GOT3 (cell line): ENCODE results near the gene NUP88.
A peak's percentile ranks its signal among the peaks of the same experiment; 100 is the strongest.
"Not testable (repeated sequence)": the region's sequence is repeated elsewhere in the genome, so short reads cannot be mapped to it uniquely, and the experiment has no call there.

Experiments used
- DNase-seq: peaks from one replicate; lab custom pipeline; 2025; ENCODE audit warnings: mixed read lengths; lab: John Stamatoyannopoulos, UW

NUP88 gene

GRCh38 chr17:5419356-5419958 is at the start of gene NUP88:
TSS of gene NUP88 (minus strand) at chr17:5419662. CDS start at chr17:5419650, 12 bp downstream.
- peak; percentile 68 for DNase-seq

DNA sequence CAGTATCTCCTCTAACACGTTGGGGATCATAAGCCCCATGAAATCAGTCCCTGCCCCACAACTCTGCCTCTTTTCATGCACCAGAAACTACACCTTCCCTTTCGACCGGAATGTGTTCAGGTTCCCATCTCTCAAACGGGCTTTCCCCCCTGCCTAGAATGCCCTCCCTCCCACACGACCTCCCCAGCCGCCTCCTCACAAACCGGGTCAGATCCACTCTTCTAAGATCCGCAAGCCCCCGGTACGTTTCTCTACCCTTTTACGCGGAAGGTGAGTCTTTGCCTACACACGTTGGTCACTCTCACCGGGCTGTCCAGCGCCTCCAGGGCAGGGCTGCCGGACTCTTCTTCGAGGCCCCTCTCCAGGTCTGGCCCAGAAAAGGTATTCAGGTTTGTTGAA is 48.6 kb upstream of the NUP88 start:
- no peak for DNase-seq

GRCh38 chr17:5467416-5467815 is 48.0 kb upstream of the NUP88 start:
- no peak for DNase-seq

- no peak for DNase-seq
Measured at GRCh38 chr17:5466295-5466694, 46.8 kb upstream of the NUP88 start.

GRCh38 chr17:5464717-5465507 is 45.5 kb upstream of the NUP88 start:
- no peak for DNase-seq

DNA sequence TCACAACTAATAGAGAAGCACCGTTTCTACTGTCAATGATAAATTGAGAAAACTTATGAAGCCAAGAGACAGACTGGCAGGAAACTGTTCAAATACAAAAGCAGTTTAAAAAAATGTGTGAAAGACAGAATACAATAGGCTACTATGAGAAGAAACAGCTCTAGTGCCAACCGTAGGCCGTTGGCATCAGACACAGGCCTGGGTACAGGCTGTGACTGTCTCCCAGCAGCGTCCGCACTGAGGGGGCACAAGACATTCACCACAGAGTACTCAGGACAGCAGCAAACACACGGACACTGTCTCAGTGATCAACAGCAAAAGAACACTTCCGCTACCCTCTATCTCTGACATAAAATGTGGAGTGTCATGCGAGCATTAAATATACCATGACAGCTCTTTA is 27.3 kb upstream of the NUP88 start:
- DNase-seq = no peak

DNA sequence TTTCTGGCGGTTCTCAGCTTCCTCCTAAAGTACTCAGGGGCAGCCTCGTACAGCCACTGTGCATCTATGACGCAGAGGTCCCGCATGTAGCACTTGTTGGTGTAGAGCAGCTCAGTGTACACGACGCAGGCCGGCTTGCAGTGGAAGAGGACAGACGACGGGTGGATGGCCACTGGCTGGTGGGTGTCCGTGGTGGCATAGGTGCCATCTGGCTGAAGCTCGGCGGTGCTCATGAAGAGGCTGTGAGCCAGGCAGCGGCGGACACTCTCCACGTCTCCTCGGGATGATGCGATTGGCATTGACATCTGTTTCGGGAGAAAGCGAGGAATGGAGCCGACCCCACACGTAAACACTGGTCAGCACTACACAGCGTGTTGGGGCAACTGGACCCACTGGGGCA is 24.7 kb upstream of the NUP88 start:
- DNase-seq = no peak

DNA sequence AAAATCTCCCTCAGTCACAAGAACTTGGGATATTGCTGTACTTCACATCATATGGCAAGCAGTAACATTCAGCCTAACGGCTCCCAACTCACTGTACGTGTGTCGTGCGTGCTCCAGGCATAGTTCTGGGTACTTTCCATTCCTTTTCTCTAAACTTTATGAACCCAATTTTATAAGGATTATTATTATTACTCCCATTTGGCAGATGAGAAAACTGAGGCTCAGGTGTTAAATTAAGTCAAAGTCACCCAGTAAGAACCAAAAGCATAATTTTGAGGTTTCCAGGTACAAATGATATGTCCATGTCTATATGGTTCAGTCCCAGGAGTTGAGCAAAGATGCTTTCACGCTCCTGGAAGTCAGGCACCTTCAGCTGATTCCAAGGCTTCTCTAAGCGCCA is 24.3 kb upstream of the NUP88 start:
- no peak for DNase-seq

- no peak for DNase-seq
Measured at GRCh38 chr17:5439446-5439764, 19.9 kb upstream of the NUP88 start.

DNA sequence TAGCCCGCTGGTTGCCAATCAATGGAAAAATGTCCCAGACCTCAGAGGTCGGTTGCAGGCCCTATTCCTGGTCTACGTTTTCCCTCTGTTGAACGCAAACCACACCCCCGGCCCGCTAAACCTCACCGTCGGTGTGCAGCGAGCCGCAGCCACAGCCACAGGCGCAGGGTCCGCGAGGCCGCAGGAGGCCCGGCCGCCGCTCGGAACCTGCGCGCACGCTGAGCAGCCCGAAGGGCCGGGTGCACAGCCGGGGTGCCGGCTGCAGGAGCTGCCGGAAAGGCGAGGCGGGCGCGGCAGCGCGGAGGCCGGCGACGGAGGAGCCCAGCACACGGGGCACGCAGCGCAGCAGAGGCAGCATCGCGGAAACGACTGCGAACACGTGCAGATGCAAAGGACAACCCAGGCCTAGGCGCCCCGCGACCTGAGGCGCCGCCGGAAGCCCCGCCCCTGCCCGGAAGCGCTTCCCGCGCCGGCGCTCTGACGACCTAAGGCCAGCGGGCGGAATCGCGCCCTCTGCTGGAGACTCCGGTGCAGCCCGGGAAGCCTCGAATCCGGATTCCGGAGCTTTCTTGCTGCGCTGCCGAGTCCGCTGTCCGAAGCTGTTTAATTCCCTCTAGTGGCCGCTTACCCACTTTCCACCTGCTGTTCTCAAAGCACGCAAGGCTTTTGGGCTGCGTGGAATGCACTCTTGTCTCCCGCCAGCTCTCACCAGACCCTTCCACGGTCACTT is 19.4 kb upstream of the NUP88 start, which contains the start of gene C1QBP:
Gene C1QBP, minus strand, starts transcription at position 440 of the 730 bp plus-strand sequence. Its CDS starts 82 bp downstream, at position 358.
- peak; percentile 84 for DNase-seq

- DNase-seq = no peak
Measured at GRCh38 chr17:5437721-5438317, 18.4 kb upstream of the NUP88 start.

- DNase-seq = not testable (repeated sequence)
Measured at GRCh38 chr17:5435781-5436315, 16.4 kb upstream of the NUP88 start.

GRCh38 chr17:5434984-5435383 is 15.5 kb upstream of the NUP88 start:
- no peak for DNase-seq

- DNase-seq = no peak
Measured at GRCh38 chr17:5431949-5432556, 12.6 kb upstream of the NUP88 start.

DNA sequence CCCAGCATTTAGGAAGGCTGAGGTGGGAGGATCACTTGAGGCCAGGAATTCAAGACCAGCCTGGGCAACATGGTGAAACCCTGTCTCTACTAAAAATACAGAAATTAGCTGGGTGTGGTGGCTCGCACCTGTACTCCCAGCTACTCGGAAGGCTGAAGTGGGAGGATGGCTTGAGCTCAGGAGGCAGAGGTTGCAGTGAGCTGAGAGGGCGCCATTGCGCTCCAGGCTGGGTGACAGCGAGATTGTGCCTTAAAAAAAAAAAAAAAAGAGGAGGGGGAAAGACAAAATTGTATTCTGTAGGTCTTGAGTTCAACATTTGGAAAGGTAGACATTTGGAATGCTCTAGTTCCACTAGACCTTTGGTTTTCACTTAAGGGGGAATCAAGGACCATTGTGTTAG is 11.8 kb upstream of the NUP88 start:
- DNase-seq = not testable (repeated sequence)

DNA sequence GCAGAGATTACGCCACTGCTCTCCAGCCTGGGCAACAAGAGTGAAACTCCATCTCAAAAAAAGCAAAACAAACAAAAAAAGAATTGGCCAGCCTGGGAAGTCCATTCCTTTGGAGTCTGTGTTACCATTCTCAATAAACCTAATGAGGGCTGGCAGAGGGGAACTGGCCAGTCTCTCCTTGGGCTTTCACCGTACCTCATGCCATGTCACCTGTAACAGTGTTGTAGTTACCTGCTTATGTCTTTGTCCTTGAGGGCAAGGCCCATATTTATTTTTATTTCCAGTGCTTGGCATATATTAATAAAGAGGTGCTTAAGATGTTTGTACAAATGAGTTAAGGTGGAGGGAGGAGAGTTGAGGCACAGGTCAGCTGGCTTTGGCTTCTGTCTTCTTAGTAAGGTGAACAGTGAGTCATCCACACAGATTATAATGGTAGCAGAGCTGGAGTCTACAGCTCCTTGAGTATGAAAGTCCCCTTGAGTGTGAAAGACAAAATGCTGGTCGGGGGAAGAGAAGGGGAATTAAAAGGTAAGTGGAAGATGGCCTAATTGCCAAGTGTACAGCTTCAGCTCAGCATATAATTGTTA is 11.0 kb upstream of the NUP88 start:
- no peak for DNase-seq

- DNase-seq = no peak
Measured at GRCh38 chr17:5429191-5429887, 9.9 kb upstream of the NUP88 start.

DNA sequence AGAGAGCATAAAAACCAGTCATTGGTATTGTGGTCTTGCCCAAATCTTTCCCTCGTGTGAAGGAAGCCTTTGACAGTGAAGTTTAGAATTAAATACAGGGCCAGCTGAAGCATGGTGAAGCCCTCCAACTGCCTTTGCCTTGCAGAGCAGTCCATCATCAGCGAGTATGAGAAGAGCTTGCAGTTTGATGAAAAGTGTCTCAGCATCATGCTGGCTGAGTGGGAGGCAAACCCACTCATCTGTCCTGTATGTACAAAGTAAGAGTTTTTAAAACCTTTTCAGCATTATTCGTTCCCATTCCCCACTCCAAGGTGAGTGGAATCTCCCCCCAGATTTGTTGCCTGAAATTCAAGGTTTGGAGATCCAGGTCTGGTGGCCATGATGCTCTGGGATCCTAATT is 6.4 kb upstream of the NUP88 start:
- DNase-seq = no peak

- DNase-seq = no peak
Measured at GRCh38 chr17:5424909-5425308, 5.4 kb upstream of the NUP88 start.

DNA sequence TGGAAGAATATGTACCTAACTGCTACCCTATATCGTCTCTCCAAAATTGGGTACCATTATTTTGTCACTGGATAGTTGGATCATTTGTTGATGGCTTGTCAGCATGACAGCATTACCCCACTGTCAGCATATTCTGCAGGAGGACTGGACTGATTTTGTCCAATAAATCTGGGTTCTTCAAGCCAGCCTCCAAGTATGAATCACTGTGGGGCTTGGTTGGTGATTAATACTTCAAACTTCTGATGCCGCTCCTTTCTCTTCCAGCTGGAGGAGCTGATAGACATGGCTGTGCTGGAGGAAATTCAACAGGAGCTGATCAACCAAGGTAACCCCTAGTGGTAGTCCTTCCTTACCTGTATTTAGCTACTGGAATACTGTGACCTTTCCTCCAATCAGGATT is 3.0 kb upstream of the NUP88 start:
- DNase-seq = no peak
